ENCODE results near the gene LGALS9. TPM values are rescaled to one million over a fixed set of nuclear protein-coding genes. Genes with fewer than 3 reads are reported as not detected.

Gene LGALS9
- polyA plus RNA-seq, 1 experiment, result 3.0 TPM

- no peak overlapping the region for H3K27ac ChIP-seq (ENCODE audit: low read depth, low read length)
- H3K27me3 ChIP-seq (ENCODE audit: control insufficient read depth, insufficient read depth, low read length), result no peaks in the 10 kb centered on the region
- H3K9me3 ChIP-seq (ENCODE audit: control insufficient read depth, insufficient read depth, low read length), result no peaks in the 10 kb centered on the region
- CTCF ChIA-PET, result interaction anchor here (0.9 to 8.7 kb wide), 2 partner anchors 99 to 222 kb away, joined by 3 to 109 read pairs; no protein-coding TSS in a partner anchor
- no peak overlapping the region for H3K4me3 ChIP-seq (ENCODE audit: low read depth, low read length)
- no peak for TF ChIP-seq CTCF (IDR thresholded peaks at IDR 0.05; ENCODE audit: low read depth, low read length)
- no peak for DNase-seq (ENCODE audit: low read depth, low spot score)
- POLR2A ChIA-PET, result no interaction called here
Measured at GRCh38 chr17:27657620-27658019, 26.6 kb downstream of the LGALS9 start.

GRCh38 chr17:27659683-27660082 is 28.7 kb downstream of the LGALS9 start:
- H3K27me3 ChIP-seq (ENCODE audit: control insufficient read depth, insufficient read depth, low read length), result no peaks in the 10 kb centered on the region
- H3K27ac ChIP-seq (ENCODE audit: low read depth, low read length), result no peak overlapping the region
- CTCF ChIA-PET, result no interaction called here
- no peak overlapping the region for H3K4me3 ChIP-seq (ENCODE audit: low read depth, low read length)
- DNase-seq (ENCODE audit: low read depth, low spot score), result no peak
- POLR2A ChIA-PET, result no interaction called here
- H3K9me3 ChIP-seq (ENCODE audit: control insufficient read depth, insufficient read depth, low read length), result no peaks in the 10 kb centered on the region
- no peak for TF ChIP-seq CTCF (IDR thresholded peaks at IDR 0.05; ENCODE audit: low read depth, low read length)

- Histone ChIP-seq H3K4me3 (ENCODE audit: low read depth, low read length) (no peak overlapping the region), H3K27me3 (ENCODE audit: control insufficient read depth, insufficient read depth, low read length) (no peaks in the 10 kb centered on the region), H3K9me3 (ENCODE audit: control insufficient read depth, insufficient read depth, low read length) (no peaks in the 10 kb centered on the region), H3K27ac (ENCODE audit: low read depth, low read length) (no peak overlapping the region)
- no peak for TF ChIP-seq CTCF (IDR thresholded peaks at IDR 0.05; ENCODE audit: low read depth, low read length)
- ChIA-PET CTCF (no interaction called here), POLR2A (no interaction called here)
- no peak for DNase-seq (ENCODE audit: low read depth, low spot score)
Measured at GRCh38 chr17:27660436-27660835, 29.4 kb downstream of the LGALS9 start.

DNA sequence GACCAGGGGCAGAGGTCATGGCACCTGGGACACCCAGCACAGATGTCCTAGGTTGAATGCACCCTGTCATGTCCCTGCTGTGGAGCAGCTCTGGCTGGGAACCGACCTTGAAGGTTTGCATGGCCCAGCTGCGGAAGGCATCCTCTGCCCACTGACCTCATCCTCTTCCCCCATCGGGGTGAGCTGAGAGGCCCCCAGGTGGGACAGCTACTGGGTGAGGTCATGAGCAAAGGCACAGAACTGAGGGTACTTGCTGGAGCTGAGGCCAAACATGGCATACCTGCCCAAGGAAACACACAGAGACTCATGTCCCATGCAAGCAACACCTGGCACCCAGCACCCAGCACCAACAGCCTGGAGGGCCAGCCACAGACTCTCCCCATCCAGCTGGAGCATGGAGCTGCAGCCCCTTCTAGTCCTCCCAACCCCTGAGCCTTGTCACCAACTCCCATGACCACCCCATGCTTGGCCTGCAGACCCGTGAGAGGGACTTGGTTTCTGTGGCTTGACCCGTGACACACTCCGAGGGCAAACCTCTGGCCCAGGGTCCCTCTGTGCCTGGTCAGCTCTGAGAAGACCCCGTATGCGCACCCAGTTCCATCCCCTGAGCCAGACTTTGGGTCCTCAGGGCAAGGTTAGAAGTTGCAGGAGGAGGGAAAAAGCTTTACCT is 33.1 kb downstream of the LGALS9 start:
- no peak overlapping the region for H3K27ac ChIP-seq (ENCODE audit: low read depth, low read length)
- ChIA-PET CTCF (interaction anchor here (1.0 to 1.3 kb wide), 2 partner anchors 13 to 92 kb away, joined by 4 read pairs; no protein-coding TSS in a partner anchor), POLR2A (no interaction called here)
- no peaks in the 10 kb centered on the region for H3K27me3 ChIP-seq (ENCODE audit: control insufficient read depth, insufficient read depth, low read length)
- no peak for TF ChIP-seq CTCF (IDR thresholded peaks at IDR 0.05; ENCODE audit: low read depth, low read length)
- H3K4me3 ChIP-seq (ENCODE audit: low read depth, low read length), result no peak overlapping the region
- H3K9me3 ChIP-seq (ENCODE audit: control insufficient read depth, insufficient read depth, low read length), result no peaks in the 10 kb centered on the region
- DNase-seq (ENCODE audit: low read depth, low spot score), result no peak

DNA sequence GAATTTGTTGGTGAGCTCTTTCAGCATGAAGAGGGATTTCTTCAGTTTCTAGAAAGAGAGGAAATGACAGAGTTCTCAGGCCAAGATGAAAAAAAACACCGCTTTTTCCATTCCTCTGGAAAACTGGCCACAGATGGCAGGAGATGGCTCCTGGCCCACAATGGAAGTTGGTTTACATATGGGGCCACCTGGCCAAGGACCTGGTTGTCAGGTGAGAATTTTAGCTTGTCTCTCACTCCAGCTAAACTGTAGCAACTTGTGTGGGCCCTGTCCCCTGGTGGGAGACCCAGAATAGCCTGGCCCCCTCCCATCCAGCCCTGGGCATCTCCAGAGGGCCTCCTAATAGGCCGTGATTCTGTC is 33.6 kb downstream of the LGALS9 start:
- H3K9me3 ChIP-seq (ENCODE audit: control insufficient read depth, insufficient read depth, low read length), result no peaks in the 10 kb centered on the region
- POLR2A ChIA-PET, result no interaction called here
- H3K4me3 ChIP-seq (ENCODE audit: low read depth, low read length), result no peak overlapping the region
- CTCF ChIA-PET, result interaction anchor here (1.0 to 1.3 kb wide), 2 partner anchors 14 to 91 kb away, joined by 4 read pairs; no protein-coding TSS in a partner anchor
- H3K27ac ChIP-seq (ENCODE audit: low read depth, low read length), result no peak overlapping the region
- H3K27me3 ChIP-seq (ENCODE audit: control insufficient read depth, insufficient read depth, low read length), result no peaks in the 10 kb centered on the region
- TF ChIP-seq CTCF (IDR thresholded peaks at IDR 0.05; ENCODE audit: low read depth, low read length), result no peak
- DNase-seq (ENCODE audit: low read depth, low spot score), result no peak
